Astrocyte (in vitro differentiated cells and primary cell): ENCODE measurements around the gene OOEP. TPM values are rescaled to one million over a fixed set of nuclear protein-coding genes. Genes with fewer than 3 reads are reported as not detected.

ENCODE experiments used
- DNase-seq: peaks from one replicate; pipeline ENCODE4 v3.0.0-alpha.2; 2010; ENCODE audit warnings: low read depth
- FAIRE-seq: peaks from 2 replicates; lab custom pipeline; 2011; peaks lifted over from hg19 to GRCh38; lab: Jason Lieb, UNC
- H2AFZ ChIP-seq: 2 replicates; pipeline ENCODE4 v1.6.0; 2012; ENCODE audit warnings: low read depth, low read length, inconsistent platforms
- H3K27ac ChIP-seq: 2 replicates; pipeline ENCODE4 v1.5.1; 2011; ENCODE audit warnings: low read depth, low read length, inconsistent platforms
- H3K27me3 ChIP-seq: 2 replicates; pipeline ENCODE4 v1.6.0; 2011; ENCODE audit warnings: low read length, inconsistent platforms; ENCODE audit not compliant: insufficient read depth
- H3K36me3 ChIP-seq: 2 replicates; pipeline ENCODE4 v1.5.1; 2011; ENCODE audit warnings: low read length, inconsistent platforms; ENCODE audit not compliant: insufficient read depth
- H3K4me1 ChIP-seq: 2 replicates; pipeline ENCODE4 v1.5.1; 2011; ENCODE audit warnings: low read length, inconsistent platforms; ENCODE audit not compliant: insufficient read depth
- H3K4me2 ChIP-seq: 2 replicates; pipeline ENCODE4 v1.6.0; 2012; ENCODE audit warnings: low read length, inconsistent platforms
- H3K4me3 ChIP-seq: 2 replicates; pipeline ENCODE4 v1.5.1; 2011; ENCODE audit warnings: low read depth, mild to moderate bottlenecking, low read length, inconsistent platforms; ENCODE audit not compliant: insufficient read depth
- H3K79me2 ChIP-seq: 2 replicates; pipeline ENCODE4 v1.6.0; 2012; ENCODE audit warnings: mild to moderate bottlenecking, low read length, inconsistent platforms; ENCODE audit not compliant: insufficient read depth
- H3K9ac ChIP-seq: 2 replicates; pipeline ENCODE4 v1.6.0; 2012; ENCODE audit warnings: mild to moderate bottlenecking, low read length, inconsistent platforms
- H3K9me3 ChIP-seq: 2 replicates; pipeline ENCODE4 v1.5.1; 2012; ENCODE audit warnings: low read depth, mild to moderate bottlenecking, low read length, inconsistent platforms; ENCODE audit not compliant: insufficient read depth
- H4K20me1 ChIP-seq: 2 replicates; pipeline ENCODE4 v1.6.0; 2012; ENCODE audit warnings: low read length, inconsistent platforms; ENCODE audit not compliant: insufficient read depth
- H3K27ac Mint-ChIP-seq: one replicate; pipeline ENCODE4 v1.8.0; 2021; ENCODE audit warnings: mild to moderate bottlenecking, mixed read lengths; ENCODE audit not compliant: unreplicated experiment
- H3K27me3 Mint-ChIP-seq: one replicate; pipeline ENCODE4 v1.8.0; 2021; ENCODE audit warnings: low read depth, mixed read lengths; ENCODE audit not compliant: unreplicated experiment
- H3K36me3 Mint-ChIP-seq: one replicate; pipeline ENCODE4 v1.8.0; 2021; ENCODE audit warnings: low read depth, mixed read lengths; ENCODE audit not compliant: unreplicated experiment
- H3K4me1 Mint-ChIP-seq: one replicate; pipeline ENCODE4 v1.8.0; 2021; ENCODE audit warnings: low read depth, mixed read lengths; ENCODE audit not compliant: unreplicated experiment
- H3K4me3 Mint-ChIP-seq: one replicate; pipeline ENCODE4 v1.8.0; 2021; ENCODE audit warnings: mild to moderate bottlenecking, moderate library complexity, mixed read lengths; ENCODE audit not compliant: unreplicated experiment
- H3K9me3 Mint-ChIP-seq: one replicate; pipeline ENCODE4 v1.8.0; 2021; ENCODE audit warnings: mild to moderate bottlenecking, mixed read lengths; ENCODE audit not compliant: unreplicated experiment
- CTCF ChIP-seq: IDR thresholded peaks from 2 replicates; pipeline ENCODE4 v1.5.1; 2011; ENCODE audit warnings: low read depth, mild to moderate bottlenecking, inconsistent platforms, low read length, moderate library complexity; ENCODE audit not compliant: insufficient read depth
- EZH2 ChIP-seq: IDR thresholded peaks from 2 replicates; pipeline ENCODE4 v1.6.1; 2012; ENCODE audit warnings: mild to moderate bottlenecking, low read length, inconsistent platforms; ENCODE audit not compliant: insufficient read depth
- total RNA-seq: library from RNA; stranded (reverse); gene quantifications from 2 replicates; pipeline ENCODE4 v1.2.1, GENCODE V29; 2021

Gene OOEP
- total RNA-seq, 1 donor from 2014 or later, result not detected

GRCh38 chr6:73377225-73377624, 7.5 kb upstream of the OOEP start:
- no peak overlapping the region for H3K4me3 ChIP-seq
- H3K4me1 Mint-ChIP-seq, result no peaks in the 10 kb centered on the region
- H3K4me1 ChIP-seq, result no peaks in the 10 kb centered on the region
- no peak overlapping the region for H3K4me2 ChIP-seq
- no peaks in the 10 kb centered on the region for H3K36me3 ChIP-seq
- H3K36me3 Mint-ChIP-seq, result no peaks in the 10 kb centered on the region
- no peaks in the 10 kb centered on the region for H3K9me3 ChIP-seq
- H2AFZ ChIP-seq, result no peak overlapping the region
- no peaks in the 10 kb centered on the region for H3K27me3 Mint-ChIP-seq
- H4K20me1 ChIP-seq, result no peaks in the 10 kb centered on the region
- no peaks in the 10 kb centered on the region for H3K79me2 ChIP-seq
- TF ChIP-seq EZH2 (no peak), CTCF (no peak)
- H3K4me3 Mint-ChIP-seq, result no peak overlapping the region
- no peak overlapping the region for H3K9ac ChIP-seq
- no peaks in the 10 kb centered on the region for H3K9me3 Mint-ChIP-seq
- no peak overlapping the region for H3K27ac ChIP-seq
- FAIRE-seq (no peak), DNase-seq (no peak)
- H3K27ac Mint-ChIP-seq, result no peak overlapping the region
- no peaks in the 10 kb centered on the region for H3K27me3 ChIP-seq

- FAIRE-seq (no peak), DNase-seq (no peak)
- H3K27ac ChIP-seq, result no peak overlapping the region
- H3K9ac ChIP-seq, result no peak overlapping the region
- Mint-ChIP-seq H3K9me3 (peaks cover 3% of the 10 kb centered on the region), H3K4me3 (no peak overlapping the region), H3K27me3 (no peaks in the 10 kb centered on the region), H3K36me3 (no peaks in the 10 kb centered on the region), H3K27ac (no peak overlapping the region), H3K4me1 (no peaks in the 10 kb centered on the region)
- H3K9me3 ChIP-seq, result no peaks in the 10 kb centered on the region
- no peaks in the 10 kb centered on the region for H3K27me3 ChIP-seq
- H3K4me3 ChIP-seq, result no peak overlapping the region
- H2AFZ ChIP-seq, result no peak overlapping the region
- no peaks in the 10 kb centered on the region for H4K20me1 ChIP-seq
- H3K4me2 ChIP-seq, result no peak overlapping the region
- no peaks in the 10 kb centered on the region for H3K4me1 ChIP-seq
- no peak for TF ChIP-seq EZH2
- TF ChIP-seq CTCF, result no peak
- no peaks in the 10 kb centered on the region for H3K79me2 ChIP-seq
- no peaks in the 10 kb centered on the region for H3K36me3 ChIP-seq
These were observed 5.5 kb upstream of the OOEP start for GRCh38 chr6:73375216-73375615.

- TF ChIP-seq EZH2 (no peak), CTCF (no peak)
These were observed 2.8 kb upstream of the OOEP start for GRCh38 chr6:73372516-73372915.

More at GRCh38 chr6:73372516-73372915, 2.8 kb upstream of the OOEP start:
- H3K4me3 ChIP-seq, result no peak overlapping the region
- no peak overlapping the region for H3K4me2 ChIP-seq
- H3K9ac ChIP-seq, result no peak overlapping the region
- Mint-ChIP-seq H3K27me3 (peaks cover 4% of the 10 kb centered on the region), H3K4me3 (no peak overlapping the region), H3K27ac (no peak overlapping the region), H3K36me3 (no peaks in the 10 kb centered on the region), H3K4me1 (no peaks in the 10 kb centered on the region), H3K9me3 (peaks cover 3% of the 10 kb centered on the region)
- no peaks in the 10 kb centered on the region for H3K4me1 ChIP-seq
- H3K27ac ChIP-seq, result no peak overlapping the region
- DNase-seq (no peak), FAIRE-seq (no peak)
- H3K36me3 ChIP-seq, result no peaks in the 10 kb centered on the region
- no peak overlapping the region for H2AFZ ChIP-seq
- H3K27me3 ChIP-seq, result no peaks in the 10 kb centered on the region
- no peaks in the 10 kb centered on the region for H4K20me1 ChIP-seq
- H3K79me2 ChIP-seq, result no peaks in the 10 kb centered on the region
- no peaks in the 10 kb centered on the region for H3K9me3 ChIP-seq
